Measurements from ENCODE around the gene TNPO3.
A peak's percentile ranks its signal among the peaks of the same experiment; 100 is the strongest.
"Not testable (repeated sequence)": the region's sequence is repeated elsewhere in the genome, so short reads cannot be mapped to it uniquely, and the experiment has no call there.

Gene TNPO3

GRCh38 chr7:128918016-128918665 lies 136.8 kb downstream of the TNPO3 start:
- no peak for DNase-seq

GRCh38 chr7:128917122-128917521 lies 137.8 kb downstream of the TNPO3 start:
- DNase-seq, result no peak

GRCh38 chr7:128916643-128916915 lies 138.3 kb downstream of the TNPO3 start:
- DNase-seq, result no peak

- no peak for DNase-seq
Measured at GRCh38 chr7:128915841-128916642, 138.9 kb downstream of the TNPO3 start.

GRCh38 chr7:128915271-128915819 lies 139.6 kb downstream of the TNPO3 start:
- DNase-seq, result no peak

GRCh38 chr7:128914566-128915151 lies 140.3 kb downstream of the TNPO3 start:
- DNase-seq, result no peak

GRCh38 chr7:128913870-128914565 lies 140.9 kb downstream of the TNPO3 start:
- no peak for DNase-seq

- not testable (repeated sequence) for DNase-seq
Measured at GRCh38 chr7:128912709-128913495, 142.0 kb downstream of the TNPO3 start.

- no peak for DNase-seq
Measured at GRCh38 chr7:128912281-128912680, 142.6 kb downstream of the TNPO3 start.

- DNase-seq, result no peak
Measured at GRCh38 chr7:128911423-128912031, 143.4 kb downstream of the TNPO3 start.

GRCh38 chr7:128910569-128910945 lies 144.4 kb downstream of the TNPO3 start, which contains the start of gene KCP:
KCP (minus strand) TSS chr7:128910709; CDS start chr7:128910676, 33 bp downstream.
- DNase-seq, result no peak

- DNase-seq, result no peak
Measured at GRCh38 chr7:128909625-128910568, 145.0 kb downstream of the TNPO3 start.

GRCh38 chr7:128908750-128909624 lies 145.9 kb downstream of the TNPO3 start:
- DNase-seq, result no peak

- DNase-seq, result no peak
Measured at GRCh38 chr7:128906766-128907559, 147.9 kb downstream of the TNPO3 start.

GRCh38 chr7:128906001-128906765 lies 148.7 kb downstream of the TNPO3 start:
- no peak for DNase-seq

GRCh38 chr7:128904381-128905197 lies 150.3 kb downstream of the TNPO3 start:
- DNase-seq, result peak in 1 of 2 donors; percentile 47

Measured in bone marrow (tissue), 2 donors.